Aortic smooth muscle cell (primary cell): Measurements from ENCODE around the gene PLIN4. TPM values are rescaled to one million over a fixed set of nuclear protein-coding genes. Genes with fewer than 3 reads are reported as not detected.

Experiments used
- total RNA-seq: library from RNA; depleted of rRNA; stranded (reverse); fragments of >200 nt; gene quantifications from 2 replicates; pipeline ENCODE4 v1.2.3, GENCODE V29; 2014

Gene PLIN4, protein sequence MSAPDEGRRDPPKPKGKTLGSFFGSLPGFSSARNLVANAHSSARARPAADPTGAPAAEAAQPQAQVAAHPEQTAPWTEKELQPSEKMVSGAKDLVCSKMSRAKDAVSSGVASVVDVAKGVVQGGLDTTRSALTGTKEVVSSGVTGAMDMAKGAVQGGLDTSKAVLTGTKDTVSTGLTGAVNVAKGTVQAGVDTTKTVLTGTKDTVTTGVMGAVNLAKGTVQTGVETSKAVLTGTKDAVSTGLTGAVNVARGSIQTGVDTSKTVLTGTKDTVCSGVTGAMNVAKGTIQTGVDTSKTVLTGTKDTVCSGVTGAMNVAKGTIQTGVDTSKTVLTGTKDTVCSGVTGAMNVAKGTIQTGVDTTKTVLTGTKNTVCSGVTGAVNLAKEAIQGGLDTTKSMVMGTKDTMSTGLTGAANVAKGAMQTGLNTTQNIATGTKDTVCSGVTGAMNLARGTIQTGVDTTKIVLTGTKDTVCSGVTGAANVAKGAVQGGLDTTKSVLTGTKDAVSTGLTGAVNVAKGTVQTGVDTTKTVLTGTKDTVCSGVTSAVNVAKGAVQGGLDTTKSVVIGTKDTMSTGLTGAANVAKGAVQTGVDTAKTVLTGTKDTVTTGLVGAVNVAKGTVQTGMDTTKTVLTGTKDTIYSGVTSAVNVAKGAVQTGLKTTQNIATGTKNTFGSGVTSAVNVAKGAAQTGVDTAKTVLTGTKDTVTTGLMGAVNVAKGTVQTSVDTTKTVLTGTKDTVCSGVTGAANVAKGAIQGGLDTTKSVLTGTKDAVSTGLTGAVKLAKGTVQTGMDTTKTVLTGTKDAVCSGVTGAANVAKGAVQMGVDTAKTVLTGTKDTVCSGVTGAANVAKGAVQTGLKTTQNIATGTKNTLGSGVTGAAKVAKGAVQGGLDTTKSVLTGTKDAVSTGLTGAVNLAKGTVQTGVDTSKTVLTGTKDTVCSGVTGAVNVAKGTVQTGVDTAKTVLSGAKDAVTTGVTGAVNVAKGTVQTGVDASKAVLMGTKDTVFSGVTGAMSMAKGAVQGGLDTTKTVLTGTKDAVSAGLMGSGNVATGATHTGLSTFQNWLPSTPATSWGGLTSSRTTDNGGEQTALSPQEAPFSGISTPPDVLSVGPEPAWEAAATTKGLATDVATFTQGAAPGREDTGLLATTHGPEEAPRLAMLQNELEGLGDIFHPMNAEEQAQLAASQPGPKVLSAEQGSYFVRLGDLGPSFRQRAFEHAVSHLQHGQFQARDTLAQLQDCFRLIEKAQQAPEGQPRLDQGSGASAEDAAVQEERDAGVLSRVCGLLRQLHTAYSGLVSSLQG (N-terminal part only)
- total RNA-seq, result under 0.01 and 0.06 TPM in 2 replicates

GRCh38 chr19:4518345-4519171, at the start of gene PLIN4:
PLIN4 (minus strand) TSS chr19:4518486; CDS start chr19:4518272, 214 bp downstream.

DNA sequence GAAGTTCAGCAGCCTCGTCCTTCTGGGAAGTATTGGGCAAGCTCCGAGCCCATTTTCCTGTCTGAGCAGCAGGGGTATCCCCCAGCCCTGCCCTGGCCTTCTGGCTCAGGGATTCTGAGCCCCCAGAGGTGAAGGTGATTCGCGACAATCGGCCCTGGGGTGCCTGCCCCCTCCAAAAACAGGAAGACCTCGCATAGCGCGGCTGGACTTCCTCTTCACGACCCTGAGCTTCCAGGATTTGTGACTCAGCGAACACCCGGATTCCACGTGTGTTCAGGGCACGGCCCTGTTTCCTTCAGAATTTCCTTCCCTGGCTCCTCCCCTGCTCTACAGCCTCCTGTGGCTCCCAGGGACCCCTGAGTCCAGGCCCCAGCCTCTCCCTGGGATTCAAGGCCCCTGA, 41.3 kb upstream of the PLIN4 start, which contains the start of gene SEMA6B:
Gene SEMA6B (minus strand): TSS at position 116 of the 400 bp plus-strand sequence. CDS start 1,227 bp downstream, outside the sequence.

DNA sequence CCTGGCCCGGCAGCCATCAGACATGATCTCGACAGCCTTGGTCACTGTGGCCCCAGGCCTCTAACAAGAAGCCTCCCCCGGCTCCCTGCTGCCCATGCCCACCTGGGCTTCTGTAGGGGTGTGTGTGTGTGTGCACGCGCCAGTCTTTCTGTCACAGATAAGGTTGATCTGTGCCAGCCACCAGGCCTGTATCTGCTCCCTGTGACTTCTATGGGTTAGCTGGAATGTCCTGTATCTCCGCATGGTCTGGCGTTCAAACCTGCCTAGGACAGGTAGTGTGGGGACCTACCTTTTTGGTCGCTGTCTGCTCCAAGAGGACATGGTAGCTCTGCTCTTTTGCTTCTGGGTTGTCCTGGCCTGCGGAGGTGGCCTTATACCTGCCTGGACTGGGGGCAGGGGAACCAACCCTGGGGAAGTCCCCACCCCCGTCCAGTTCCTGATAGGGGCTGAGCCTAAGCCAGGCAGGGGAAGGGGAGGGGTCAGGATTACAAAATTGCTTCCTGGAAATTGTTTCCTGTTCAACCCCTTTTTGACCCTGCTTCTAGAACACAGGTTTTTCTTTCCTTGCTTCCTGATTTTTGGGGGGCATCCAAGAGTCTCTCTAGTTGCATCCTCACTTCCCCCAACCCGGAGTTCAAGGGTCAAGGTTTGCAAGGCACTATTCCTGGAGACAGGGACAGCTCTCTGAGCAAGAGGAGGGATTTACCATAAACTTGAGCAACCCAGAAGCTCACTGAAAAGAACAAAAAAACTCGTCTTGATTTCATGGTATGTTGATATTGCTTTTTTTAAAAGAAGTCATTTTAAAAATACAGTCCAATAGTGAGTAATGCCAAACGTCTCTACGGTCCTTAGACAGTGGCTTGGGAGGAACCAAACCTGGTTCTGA, 21.7 kb upstream of the PLIN4 start, which contains the start of gene LRG1:
Gene LRG1 (minus strand): TSS at position 344 of the 889 bp plus-strand sequence. CDS start 23 bp downstream, at position 321.

GRCh38 chr19:4534836-4535658, 16.8 kb upstream of the PLIN4 start, which contains the start of gene PLIN5:
PLIN5 (minus strand) TSS chr19:4535224; CDS start chr19:4534074, 1,150 bp downstream.

GRCh38 chr19:4472174-4472974, 45.9 kb downstream of the PLIN4 start, which contains the start of gene HDGFL2:
HDGFL2 (plus strand) TSS chr19:4472297; CDS start chr19:4472351, 54 bp downstream.

DNA sequence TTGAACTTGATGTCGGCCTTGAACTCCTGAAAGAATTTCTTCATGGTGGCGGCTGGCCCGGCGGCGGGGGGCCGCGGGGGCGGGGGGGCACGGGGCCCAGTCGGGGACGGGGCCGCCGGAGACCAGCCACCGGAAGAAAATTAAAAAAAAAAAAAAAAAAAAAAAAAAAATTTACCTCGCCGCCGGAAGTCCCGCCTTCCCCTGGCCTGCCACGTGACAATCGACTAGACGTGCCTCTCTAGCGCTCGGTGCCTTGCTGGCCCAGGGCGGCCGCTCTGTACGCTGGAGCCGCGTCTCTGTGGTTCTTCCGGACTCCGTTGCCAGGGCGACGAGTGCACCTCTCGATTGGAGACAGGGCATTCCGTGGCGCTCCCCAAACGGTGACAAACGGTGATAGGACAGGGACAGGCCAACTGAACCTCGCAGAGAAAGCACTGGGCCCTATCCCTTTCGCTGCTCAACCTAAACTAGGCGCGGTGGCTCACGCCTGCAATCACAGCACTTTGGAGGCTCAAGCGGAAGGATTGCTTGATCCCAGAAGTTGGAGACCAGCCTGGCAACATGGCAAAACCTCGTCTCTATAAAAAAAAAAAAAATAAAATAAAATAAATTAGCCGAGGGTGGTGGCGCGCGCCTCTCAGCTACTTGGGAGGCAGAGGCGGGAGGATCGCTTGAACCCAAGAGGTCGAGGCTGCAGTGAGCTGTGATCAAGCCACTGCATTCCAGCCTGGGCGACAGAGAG, 60.5 kb downstream of the PLIN4 start, which contains the start of gene UBXN6:
Gene UBXN6 (minus strand): TSS at position 141 of the 742 bp plus-strand sequence. CDS start 97 bp downstream, at position 44.

Other genes with a start within 250 kb of the PLIN4 start
- not detected in 2 replicates for gene SHD, start 239.2 kb downstream of the PLIN4 start, total RNA-seq
- not detected in 2 replicates for gene TMIGD2, start 216.1 kb downstream of the PLIN4 start, total RNA-seq
- gene FSD1, start 213.9 kb downstream of the PLIN4 start, total RNA-seq, result 0.99 and 2.2 TPM in 2 replicates
- 1.7 and 2.1 TPM in 2 replicates for gene STAP2, start 179.7 kb downstream of the PLIN4 start, total RNA-seq
- 6.3 and 6.7 TPM in 2 replicates for gene MPND, start 174.9 kb downstream of the PLIN4 start, total RNA-seq
- gene SH3GL1, start 117.9 kb downstream of the PLIN4 start, total RNA-seq, result 30.1 and 30.8 TPM in 2 replicates
- 9.1 and 19.2 TPM in 2 replicates for gene CHAF1A, start 115.8 kb downstream of the PLIN4 start, total RNA-seq
- gene UBXN6, start 60.7 kb downstream of the PLIN4 start, total RNA-seq, result 94.1 and 105 TPM in 2 replicates
- gene HDGFL2, start 46.2 kb downstream of the PLIN4 start, total RNA-seq, result 51.4 and 66.2 TPM in 2 replicates
- gene PLIN5, start 16.7 kb upstream of the PLIN4 start, total RNA-seq, result not detected in 2 replicates
- gene LRG1, start 21.6 kb upstream of the PLIN4 start, total RNA-seq, result not detected in 2 replicates
- 1.3 and 3.6 TPM in 2 replicates for gene SEMA6B, start 41.2 kb upstream of the PLIN4 start, total RNA-seq
- 2.4 and 3.3 TPM in 2 replicates for gene TNFAIP8L1, start 121.0 kb upstream of the PLIN4 start, total RNA-seq
- 263 and 266 TPM in 2 replicates for gene MYDGF, start 151.9 kb upstream of the PLIN4 start, total RNA-seq
- gene DPP9, start 205.4 kb upstream of the PLIN4 start, total RNA-seq, result 26.5 and 35.3 TPM in 2 replicates